A673 (cell line): ENCODE results near the gene CNOT10. TPM values are rescaled to one million over a fixed set of nuclear protein-coding genes. Genes with fewer than 3 reads are reported as not detected.

Experiments used
- BruUV-seq: library from RNA; stranded (reverse); fragments of 400-500 nt; replicated peaks from 2 replicates; lab custom pipeline; 2021; lab: Mats Ljungman, UMichigan
- CTCF ChIA-PET: fragments of 300-600 bp; sonication (Branson Sonifier 250); formaldehyde crosslinking; loops from one replicate; lab custom pipeline; 2022; ENCODE audit warnings: antibody characterized with exemption; lab: Charles Lee
- POLR2A ChIA-PET: fragments of 300-600 bp; sonication (Branson Sonifier 250); formaldehyde crosslinking; loops from one replicate; lab custom pipeline; 2022; ENCODE audit warnings: antibody characterized with exemption; ENCODE audit not compliant: low non-redundant PET; lab: Charles Lee
- DNase-seq: peaks from one replicate; pipeline ENCODE4 v3.0.0-alpha.2; 2015; ENCODE audit warnings: low spot score
- H3K27ac ChIP-seq: fragments of 200-600 bp; sonication (generic); 2 replicates; pipeline ENCODE4 v1.5.1; 2016; ENCODE audit warnings: mixed run types, low read depth, mild to moderate bottlenecking, mixed read lengths, antibody characterized with exemption, low read length; ENCODE audit not compliant: poor library complexity, severe bottlenecking
- H3K27me3 ChIP-seq: fragments of 200-600 bp; sonication (generic); replicated peaks from 2 replicates; pipeline ENCODE4 v1.6.1; 2017; ENCODE audit warnings: mixed run types, low read depth, mild to moderate bottlenecking, mixed read lengths, antibody characterized with exemption, low read length; ENCODE audit not compliant: insufficient read depth, poor library complexity
- H3K36me3 ChIP-seq: fragments of 200-600 bp; sonication (generic); 2 replicates; pipeline ENCODE4 v1.6.1; 2016; ENCODE audit warnings: mixed run types, mild to moderate bottlenecking, mixed read lengths, antibody characterized with exemption, low read length; ENCODE audit not compliant: insufficient read depth, poor library complexity, severe bottlenecking
- H3K4me1 ChIP-seq: fragments of 200-600 bp; sonication (generic); 2 replicates; pipeline ENCODE4 v1.6.1; 2017; ENCODE audit warnings: mixed run types, mild to moderate bottlenecking, mixed read lengths, antibody characterized with exemption, low read length; ENCODE audit not compliant: insufficient read depth, poor library complexity, severe bottlenecking
- H3K4me3 ChIP-seq: fragments of 200-600 bp; sonication (generic); 2 replicates; pipeline ENCODE4 v1.5.1; 2016; ENCODE audit warnings: low read depth, mixed run types, mild to moderate bottlenecking, mixed read lengths, low read length; ENCODE audit not compliant: poor library complexity, severe bottlenecking
- H3K9me3 ChIP-seq: fragments of 200-600 bp; sonication (generic); 2 replicates; pipeline ENCODE4 v1.6.1; 2016; ENCODE audit warnings: mixed run types, low read depth, mild to moderate bottlenecking, mixed read lengths, antibody characterized with exemption, low read length; ENCODE audit not compliant: poor library complexity, severe bottlenecking
- CTCF ChIP-seq: fragments of 300-800, 200-600 bp; sonication (generic); conservative IDR thresholded peaks from 2 replicates; pipeline ENCODE4 v1.5.1; 2017; ENCODE audit warnings: low read depth, mild to moderate bottlenecking, antibody characterized with exemption, low read length, moderate library complexity, mixed read lengths
- EZH2 ChIP-seq: fragments of 200-600 bp; sonication (generic); IDR thresholded peaks from 2 replicates; pipeline ENCODE4 v1.6.1; 2017; ENCODE audit warnings: borderline replicate concordance, low read depth, mild to moderate bottlenecking, mixed read lengths, antibody characterized with exemption, low read length; ENCODE audit not compliant: poor library complexity, severe bottlenecking
- intact Hi-C: fragments of 100-400 bp; cut with micrococcal nuclease; formaldehyde crosslinking; loops from one replicate; pipeline ENCODE4 v1.10.0; 2022; ENCODE audit not compliant: unreplicated experiment
- total RNA-seq: library from RNA; stranded (reverse); gene quantifications from 2 replicates; pipeline ENCODE4 v1.2.3, GENCODE V29; 2021

The CNOT10 gene
- total RNA-seq, 1 experiment from 2014 or later = 47.8 TPM

- ChIA-PET POLR2A (no interaction called here), CTCF (no interaction called here)
- no peaks in the 10 kb centered on the region for H3K9me3 ChIP-seq
- intact Hi-C loops = no loop called here
- peaks cover 5% of the 10 kb centered on the region for H3K36me3 ChIP-seq
- no peak for DNase-seq
- peak overlapping the region; percentile 62 for H3K4me3 ChIP-seq
- H3K27ac ChIP-seq = no peak overlapping the region
- no TSS peak for BruUV-seq
- H3K27me3 ChIP-seq = no peaks in the 10 kb centered on the region
- H3K4me1 ChIP-seq = peaks cover 11% of the 10 kb centered on the region
- TF ChIP-seq CTCF (no peak), EZH2 (no peak)
These were observed 774 bp upstream of the CNOT10 start for GRCh38 chr3:32684029-32684799.

- ChIA-PET POLR2A (no interaction called here), CTCF (interaction anchor here (0.5 kb wide), 1 partner anchor 242 kb away, joined by 3 read pairs; no protein-coding TSS in a partner anchor)
- H3K27me3 ChIP-seq = no peaks in the 10 kb centered on the region
- BruUV-seq = TSS peak; percentile 57
- H3K9me3 ChIP-seq = no peaks in the 10 kb centered on the region
- H3K36me3 ChIP-seq = peaks cover 5% of the 10 kb centered on the region
- intact Hi-C loops = loop anchor here (2.0 kb wide), 1 partner anchor 17 kb away; no protein-coding TSS in a partner anchor
- no peak for TF ChIP-seq EZH2
- H3K4me1 ChIP-seq = peaks cover 11% of the 10 kb centered on the region
- peak overlapping the region; percentile 62 for H3K4me3 ChIP-seq
- H3K27ac ChIP-seq = peak overlapping the region; percentile 55
- DNase-seq = peak; percentile 43
These were observed 676 bp downstream of the CNOT10 start for GRCh38 chr3:32685543-32686185.

GRCh38 chr3:32686713-32687112 lies 1.7 kb downstream of the CNOT10 start:
- BruUV-seq = no TSS peak
- Histone ChIP-seq H3K36me3 (peaks cover 5% of the 10 kb centered on the region), H3K27ac (peak overlapping the region; percentile 55), H3K4me3 (peak overlapping the region; percentile 62), H3K27me3 (no peaks in the 10 kb centered on the region), H3K9me3 (no peaks in the 10 kb centered on the region), H3K4me1 (peaks cover 11% of the 10 kb centered on the region)
- POLR2A ChIA-PET = no interaction called here
- intact Hi-C loops = loop anchor here (2.0 kb wide), 1 partner anchor 16 kb away; no protein-coding TSS in a partner anchor
- DNase-seq = peak; percentile 11
- TF ChIP-seq EZH2 (no peak), CTCF (no peak)
- CTCF ChIA-PET = no interaction called here
